ENCODE results near the gene TRIM67.

DNA sequence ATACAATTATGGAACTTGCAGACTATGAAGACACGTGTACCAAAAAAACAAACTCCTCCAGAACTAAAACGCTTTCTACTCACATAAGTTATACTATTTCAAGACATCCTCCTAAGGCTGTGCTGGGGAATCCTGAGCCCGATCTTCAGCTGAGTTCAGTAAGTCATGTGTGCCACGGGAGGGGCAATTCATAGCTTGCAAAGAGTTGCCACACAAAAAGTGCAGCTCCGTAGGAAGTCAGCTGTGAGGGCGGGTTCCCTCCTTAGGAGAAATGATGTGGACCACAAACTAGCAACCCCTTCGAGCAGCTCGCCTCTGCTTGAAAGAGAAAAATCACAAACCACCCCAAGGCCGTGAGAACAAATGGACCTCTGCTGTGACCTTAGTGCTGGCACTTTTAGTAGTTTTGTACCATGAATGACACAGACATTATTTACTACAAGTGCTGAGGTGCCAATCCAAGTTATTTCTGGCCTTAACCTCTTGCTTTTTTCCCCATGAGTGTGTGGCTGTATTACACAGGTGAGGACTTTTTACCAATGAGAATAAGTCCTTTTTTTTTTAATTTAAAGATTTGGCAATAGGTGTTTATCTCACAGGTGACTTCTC lies 35.8 kb upstream of the TRIM67 start:
- TF ChIP-seq, protein P1, sequence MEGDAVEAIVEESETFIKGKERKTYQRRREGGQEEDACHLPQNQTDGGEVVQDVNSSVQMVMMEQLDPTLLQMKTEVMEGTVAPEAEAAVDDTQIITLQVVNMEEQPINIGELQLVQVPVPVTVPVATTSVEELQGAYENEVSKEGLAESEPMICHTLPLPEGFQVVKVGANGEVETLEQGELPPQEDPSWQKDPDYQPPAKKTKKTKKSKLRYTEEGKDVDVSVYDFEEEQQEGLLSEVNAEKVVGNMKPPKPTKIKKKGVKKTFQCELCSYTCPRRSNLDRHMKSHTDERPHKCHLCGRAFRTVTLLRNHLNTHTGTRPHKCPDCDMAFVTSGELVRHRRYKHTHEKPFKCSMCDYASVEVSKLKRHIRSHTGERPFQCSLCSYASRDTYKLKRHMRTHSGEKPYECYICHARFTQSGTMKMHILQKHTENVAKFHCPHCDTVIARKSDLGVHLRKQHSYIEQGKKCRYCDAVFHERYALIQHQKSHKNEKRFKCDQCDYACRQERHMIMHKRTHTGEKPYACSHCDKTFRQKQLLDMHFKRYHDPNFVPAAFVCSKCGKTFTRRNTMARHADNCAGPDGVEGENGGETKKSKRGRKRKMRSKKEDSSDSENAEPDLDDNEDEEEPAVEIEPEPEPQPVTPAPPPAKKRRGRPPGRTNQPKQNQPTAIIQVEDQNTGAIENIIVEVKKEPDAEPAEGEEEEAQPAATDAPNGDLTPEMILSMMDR (conservative IDR thresholded peaks at IDR 0.05; ENCODE audit: low read depth, low read length): no peak
- no peak for TF ChIP-seq EZH2 (IDR thresholded peaks at IDR 0.05; ENCODE audit: borderline replicate concordance, low read depth, low read length, poor library complexity, severe bottlenecking)

Data from A673 (cell line).